IPS-18a (cell line): ENCODE results near the gene GRM7.
"Not testable (repeated sequence)": the region's sequence is repeated elsewhere in the genome, so short reads cannot be mapped to it uniquely, and the experiment has no call there.

ENCODE experiments used
- H3K27ac ChIP-seq: one replicate; pipeline ENCODE4 v1.5.1; 2013; ENCODE audit warnings: low read length
- H3K27me3 ChIP-seq: one replicate; pipeline ENCODE4 v1.6.1; 2013; ENCODE audit warnings: mild to moderate bottlenecking, low read length; ENCODE audit not compliant: control insufficient read depth, insufficient read depth
- H3K36me3 ChIP-seq: one replicate; pipeline ENCODE4 v1.6.1; 2013; ENCODE audit warnings: low read depth, low read length; ENCODE audit not compliant: control insufficient read depth
- H3K4me1 ChIP-seq: one replicate; pipeline ENCODE4 v1.6.1; 2013; ENCODE audit warnings: low read depth, low read length; ENCODE audit not compliant: control insufficient read depth
- H3K4me3 ChIP-seq: one replicate; pipeline ENCODE4 v1.5.1; 2013; ENCODE audit warnings: low read length
- H3K9ac ChIP-seq: one replicate; pipeline ENCODE4 v1.6.1; 2013; ENCODE audit warnings: mild to moderate bottlenecking, low read length, moderate library complexity
- H3K9me3 ChIP-seq: one replicate; pipeline ENCODE4 v1.6.1; 2013; ENCODE audit warnings: low read depth, low read length; ENCODE audit not compliant: control insufficient read depth

Gene GRM7

GRCh38 chr3:6867269-6867668 is 6.4 kb downstream of the GRM7 start:
- no peaks in the 10 kb centered on the region for H3K36me3 ChIP-seq
- no peak overlapping the region for H3K27ac ChIP-seq
- no peak overlapping the region for H3K4me3 ChIP-seq
- no peaks in the 10 kb centered on the region for H3K4me1 ChIP-seq
- H3K9me3 ChIP-seq: no peaks in the 10 kb centered on the region
- H3K27me3 ChIP-seq: peaks cover 32% of the 10 kb centered on the region
- H3K9ac ChIP-seq: no peak overlapping the region

GRCh38 chr3:6878731-6879130 is 17.8 kb downstream of the GRM7 start:
- Histone ChIP-seq H3K4me3 (no peak overlapping the region), H3K36me3 (no peaks in the 10 kb centered on the region), H3K27ac (no peak overlapping the region), H3K9me3 (no peaks in the 10 kb centered on the region), H3K27me3 (no peaks in the 10 kb centered on the region), H3K9ac (no peak overlapping the region), H3K4me1 (no peaks in the 10 kb centered on the region)

DNA sequence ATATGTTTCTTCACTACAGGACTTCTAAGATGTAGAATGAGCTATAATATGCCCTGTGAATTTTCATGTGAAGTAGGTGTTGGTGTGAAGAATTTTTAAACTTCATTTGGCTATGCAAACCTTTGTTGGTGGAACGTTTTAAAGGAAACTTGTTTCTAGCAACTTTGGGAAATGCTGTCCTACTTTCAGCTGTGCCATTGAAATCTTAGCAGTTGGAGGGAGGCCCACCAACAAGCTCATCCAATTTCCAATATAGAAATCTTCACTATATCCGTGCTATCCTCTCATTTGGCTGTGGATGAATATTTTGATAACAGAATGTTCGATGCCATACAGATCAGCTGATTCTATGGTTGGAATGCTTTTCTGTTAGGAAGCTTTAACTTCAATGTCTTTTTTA is 51.3 kb downstream of the GRM7 start:
- Histone ChIP-seq H3K27me3 (no peaks in the 10 kb centered on the region), H3K4me1 (no peaks in the 10 kb centered on the region), H3K27ac (no peak overlapping the region), H3K9me3 (no peaks in the 10 kb centered on the region), H3K4me3 (no peak overlapping the region), H3K36me3 (no peaks in the 10 kb centered on the region), H3K9ac (no peak overlapping the region)

DNA sequence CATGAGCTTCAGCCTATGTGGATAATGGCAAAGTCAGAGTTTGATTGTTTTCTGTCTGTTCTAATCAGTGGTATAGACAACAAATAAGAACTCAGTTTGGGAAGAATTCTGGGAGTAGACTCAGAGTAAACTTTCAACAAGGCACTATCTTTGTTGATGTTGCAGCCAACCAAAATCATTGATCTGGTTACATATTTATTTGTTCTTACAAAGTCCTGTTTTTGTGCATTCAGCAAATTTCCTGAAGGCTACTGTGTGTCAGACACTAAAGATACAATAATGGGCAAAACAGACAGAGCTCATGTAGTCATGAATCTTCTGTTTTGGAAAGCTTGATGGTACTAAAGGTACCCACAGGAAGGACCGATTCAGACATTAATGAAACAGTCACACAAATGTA is 55.0 kb downstream of the GRM7 start:
- Histone ChIP-seq H3K9me3 (no peaks in the 10 kb centered on the region), H3K4me3 (no peak overlapping the region), H3K27me3 (no peaks in the 10 kb centered on the region), H3K27ac (no peak overlapping the region), H3K36me3 (no peaks in the 10 kb centered on the region), H3K9ac (no peak overlapping the region), H3K4me1 (no peaks in the 10 kb centered on the region)

DNA sequence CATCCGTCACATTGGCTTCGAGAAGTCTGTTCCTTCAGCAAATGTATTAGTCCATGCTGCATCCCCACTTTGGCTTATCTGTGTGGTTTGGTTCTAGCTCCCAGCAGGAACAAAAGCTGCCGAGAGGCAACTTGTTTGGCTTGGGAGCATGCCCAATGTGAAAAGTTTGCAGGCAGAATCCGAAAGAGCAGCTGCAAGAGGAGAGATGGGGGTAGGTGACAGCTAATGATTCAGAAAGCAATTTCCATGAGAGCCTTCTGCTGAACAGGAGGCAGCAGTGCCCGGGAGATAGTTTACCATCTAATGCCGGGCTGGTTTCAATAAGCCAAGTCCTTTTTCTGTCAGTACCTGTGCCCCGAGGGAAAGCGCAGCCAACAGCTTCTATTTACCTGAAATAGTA is 60.2 kb downstream of the GRM7 start:
- Histone ChIP-seq H3K27ac (no peak overlapping the region), H3K4me3 (no peak overlapping the region), H3K36me3 (no peaks in the 10 kb centered on the region), H3K27me3 (no peaks in the 10 kb centered on the region), H3K9me3 (no peaks in the 10 kb centered on the region), H3K9ac (no peak overlapping the region), H3K4me1 (no peaks in the 10 kb centered on the region)

DNA sequence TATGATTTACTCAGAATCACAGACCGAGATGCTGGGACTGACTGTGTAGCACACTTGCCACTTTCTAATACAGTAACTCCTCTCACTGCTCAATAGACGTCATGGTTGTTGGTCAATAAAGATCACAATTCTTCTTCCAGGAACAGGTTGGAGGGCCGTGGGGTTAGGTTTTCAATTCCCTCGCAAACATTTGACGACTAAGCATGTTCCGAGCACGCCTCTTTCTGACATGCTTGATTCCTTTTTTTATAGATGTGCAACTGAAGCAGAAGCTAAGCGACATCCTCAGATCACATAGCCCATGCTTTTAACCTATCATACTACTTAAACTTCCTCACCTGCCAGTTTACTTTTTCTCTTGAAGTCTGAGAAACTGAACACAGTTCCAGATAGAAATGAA is 61.0 kb downstream of the GRM7 start:
- Histone ChIP-seq H3K27ac (no peak overlapping the region), H3K4me3 (no peak overlapping the region), H3K4me1 (no peaks in the 10 kb centered on the region), H3K9me3 (no peaks in the 10 kb centered on the region), H3K36me3 (no peaks in the 10 kb centered on the region), H3K9ac (no peak overlapping the region), H3K27me3 (no peaks in the 10 kb centered on the region)

- H3K4me1 ChIP-seq: no peaks in the 10 kb centered on the region
- H3K4me3 ChIP-seq: no peak overlapping the region
- no peak overlapping the region for H3K9ac ChIP-seq
- H3K36me3 ChIP-seq: no peaks in the 10 kb centered on the region
- H3K27ac ChIP-seq: no peak overlapping the region
- H3K27me3 ChIP-seq: no peaks in the 10 kb centered on the region
- H3K9me3 ChIP-seq: no peaks in the 10 kb centered on the region
These were observed 67.1 kb downstream of the GRM7 start for GRCh38 chr3:6928064-6928463.

GRCh38 chr3:6929918-6930317 is 69.0 kb downstream of the GRM7 start:
- H3K4me1 ChIP-seq: no peaks in the 10 kb centered on the region
- H3K9me3 ChIP-seq: no peaks in the 10 kb centered on the region
- H3K27ac ChIP-seq: no peak overlapping the region
- H3K27me3 ChIP-seq: no peaks in the 10 kb centered on the region
- H3K9ac ChIP-seq: no peak overlapping the region
- no peaks in the 10 kb centered on the region for H3K36me3 ChIP-seq
- H3K4me3 ChIP-seq: no peak overlapping the region

- not testable (repeated sequence) for H3K4me3 ChIP-seq, H3K36me3 ChIP-seq, H3K9me3 ChIP-seq, H3K27ac ChIP-seq, H3K4me1 ChIP-seq, H3K27me3 ChIP-seq, H3K9ac ChIP-seq
These were observed 74.5 kb downstream of the GRM7 start for GRCh38 chr3:6935418-6935817.

GRCh38 chr3:6935970-6936369 is 75.1 kb downstream of the GRM7 start:
- H3K36me3 ChIP-seq: no peaks in the 10 kb centered on the region
- no peak overlapping the region for H3K9ac ChIP-seq
- H3K4me1 ChIP-seq: no peaks in the 10 kb centered on the region
- no peak overlapping the region for H3K4me3 ChIP-seq
- H3K27me3 ChIP-seq: no peaks in the 10 kb centered on the region
- H3K9me3 ChIP-seq: no peaks in the 10 kb centered on the region
- H3K27ac ChIP-seq: no peak overlapping the region

DNA sequence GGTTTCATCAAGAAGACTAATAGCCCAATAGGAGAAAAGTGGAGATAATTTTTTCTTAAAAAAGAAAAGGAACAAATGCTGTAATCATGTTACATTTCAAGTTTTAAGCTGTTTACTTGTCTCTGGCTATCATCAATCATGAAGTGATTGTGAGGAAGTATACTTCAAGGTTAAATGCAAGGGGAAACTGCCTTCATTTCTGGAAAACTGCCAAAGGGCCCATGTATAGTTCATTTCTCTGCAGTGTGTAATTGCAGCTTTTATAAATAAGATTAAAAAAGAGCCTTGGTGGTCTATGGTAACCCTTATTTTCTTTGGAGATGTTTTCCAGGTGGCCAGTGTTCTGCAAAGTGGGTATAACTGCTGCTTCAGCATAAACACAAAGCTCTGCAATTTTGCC is 101.9 kb downstream of the GRM7 start:
- H3K27ac ChIP-seq: no peak overlapping the region
- no peaks in the 10 kb centered on the region for H3K9me3 ChIP-seq

DNA sequence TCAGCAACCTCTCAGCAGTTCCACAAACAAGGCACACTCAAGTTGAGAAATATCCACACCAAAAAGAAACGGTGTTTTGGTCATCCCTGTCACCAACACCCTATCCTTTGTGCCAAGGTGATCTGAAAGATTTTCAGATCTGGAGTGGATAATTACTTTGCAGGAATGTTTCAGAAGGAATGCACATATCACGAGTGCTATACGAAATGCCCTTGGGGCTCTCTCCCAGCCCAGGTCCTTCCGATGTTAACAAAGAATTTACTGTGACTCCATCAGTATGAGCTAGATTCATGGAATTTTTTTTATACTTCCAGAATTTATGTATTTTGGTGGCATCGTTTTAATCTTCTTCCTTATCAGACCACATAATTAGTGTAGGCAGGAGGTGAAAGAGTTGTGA is 105.0 kb downstream of the GRM7 start:
- Histone ChIP-seq H3K4me1 (peaks cover 3% of the 10 kb centered on the region), H3K27ac (no peak overlapping the region), H3K36me3 (no peaks in the 10 kb centered on the region), H3K4me3 (no peak overlapping the region), H3K9ac (no peak overlapping the region), H3K27me3 (peaks cover 6% of the 10 kb centered on the region), H3K9me3 (no peaks in the 10 kb centered on the region)

More for the DNA sequence above, 101.9 kb downstream of the GRM7 start:
- no peaks in the 10 kb centered on the region for H3K36me3 ChIP-seq
- no peak overlapping the region for H3K9ac ChIP-seq
- H3K4me3 ChIP-seq: no peak overlapping the region
- peaks cover under 1% of the 10 kb centered on the region for H3K4me1 ChIP-seq
- H3K27me3 ChIP-seq: peaks cover 6% of the 10 kb centered on the region
